Loucy (cell line): ENCODE measurements around the gene ZDHHC20.

Source experiments
- H2AFZ ChIP-seq: fragments of 200-600 bp; sonication (generic); 2 replicates; pipeline ENCODE4 v1.6.0; 2016; ENCODE audit warnings: antibody characterized with exemption, mild to moderate bottlenecking, low read length, moderate library complexity
- H3F3A ChIP-seq: fragments of 200-600 bp; 2 replicates; pipeline ENCODE4 v1.6.0; 2016; ENCODE audit warnings: antibody characterized with exemption, low read depth, mild to moderate bottlenecking
- H3K27me3 ChIP-seq: fragments of 200-600 bp; sonication (generic); 2 replicates; pipeline ENCODE4 v1.6.1; 2014; ENCODE audit warnings: low read length, mild to moderate bottlenecking; ENCODE audit not compliant: insufficient read depth, poor library complexity, severe bottlenecking
- H3K36me3 ChIP-seq: fragments of 200-600 bp; sonication (generic); 2 replicates; pipeline ENCODE4 v1.6.1; 2016; ENCODE audit warnings: low read length; ENCODE audit not compliant: insufficient read depth
- H3K4me1 ChIP-seq: fragments of 200-600 bp; sonication (generic); 2 replicates; pipeline ENCODE4 v1.5.1; 2014; ENCODE audit warnings: low read length, mild to moderate bottlenecking; ENCODE audit not compliant: insufficient read depth, poor library complexity, severe bottlenecking
- H3K4me2 ChIP-seq: fragments of 200-600 bp; sonication (generic); 2 replicates; pipeline ENCODE4 v1.6.0; 2014; ENCODE audit warnings: antibody characterized with exemption, low read length, low read depth, mild to moderate bottlenecking; ENCODE audit not compliant: poor library complexity, severe bottlenecking
- H3K4me3 ChIP-seq: fragments of 200-600 bp; sonication (generic); 2 replicates; pipeline ENCODE4 v1.5.1; 2014; ENCODE audit warnings: low read length, mild to moderate bottlenecking, mixed read lengths; ENCODE audit not compliant: poor library complexity, severe bottlenecking
- H3K79me2 ChIP-seq: fragments of 200-600 bp; sonication (generic); 2 replicates; pipeline ENCODE4 v1.6.1; 2014; ENCODE audit warnings: low read length; ENCODE audit not compliant: insufficient read depth
- H3K9ac ChIP-seq: fragments of 200-600 bp; sonication (generic); 2 replicates; pipeline ENCODE4 v1.6.0; 2014; ENCODE audit warnings: mild to moderate bottlenecking, low read depth, low read length, moderate library complexity; ENCODE audit not compliant: poor library complexity, severe bottlenecking
- H3K9me2 ChIP-seq: fragments of 200-600 bp; sonication (generic); replicated peaks from 2 replicates; pipeline ENCODE4 v1.6.1; 2016; ENCODE audit warnings: low read depth, low read length, mixed read lengths
- H3K9me3 ChIP-seq: fragments of 200-600 bp; sonication (generic); 2 replicates; pipeline ENCODE4 v1.6.1; 2014; ENCODE audit warnings: mild to moderate bottlenecking, antibody characterized with exemption, low read length, low read depth; ENCODE audit not compliant: insufficient read depth
- H4K20me1 ChIP-seq: fragments of 200-600 bp; sonication (generic); 2 replicates; pipeline ENCODE4 v1.6.0; 2014; ENCODE audit warnings: antibody characterized with exemption, low read length, mild to moderate bottlenecking; ENCODE audit not compliant: insufficient read depth, poor library complexity, severe bottlenecking
- CTCF ChIP-seq: fragments of 200-600 bp; sonication (generic); conservative IDR thresholded peaks from 2 replicates; pipeline ENCODE4 v1.5.1; 2014; ENCODE audit warnings: mild to moderate bottlenecking, antibody characterized with exemption, low read length
- EZH2phosphoT487 ChIP-seq: fragments of 200-600 bp; IDR thresholded peaks from 2 replicates; pipeline ENCODE4 v1.6.1; 2018; ENCODE audit warnings: antibody characterized with exemption, mild to moderate bottlenecking, moderate library complexity, borderline replicate concordance

Gene ZDHHC20

GRCh38 chr13:21463424-21463823 is 4.3 kb upstream of the ZDHHC20 start:
- no peaks in the 10 kb centered on the region for H3K36me3 ChIP-seq
- no peak overlapping the region for H3K9ac ChIP-seq
- peaks cover 11% of the 10 kb centered on the region for H3K79me2 ChIP-seq
- no peaks in the 10 kb centered on the region for H3K9me2 ChIP-seq
- H2AFZ ChIP-seq: no peak overlapping the region
- TF ChIP-seq EZH2phosphoT487: no peak
- TF ChIP-seq CTCF: no peak
- peaks cover 6% of the 10 kb centered on the region for H3K4me1 ChIP-seq
- H3K27me3 ChIP-seq: no peaks in the 10 kb centered on the region
- H3K4me2 ChIP-seq: no peak overlapping the region
- H3K9me3 ChIP-seq: no peaks in the 10 kb centered on the region
- no peaks in the 10 kb centered on the region for H3F3A ChIP-seq
- H4K20me1 ChIP-seq: peaks cover 4% of the 10 kb centered on the region
- no peak overlapping the region for H3K4me3 ChIP-seq

GRCh38 chr13:21461131-21461530 is 2.0 kb upstream of the ZDHHC20 start:
- Histone ChIP-seq H3F3A (no peaks in the 10 kb centered on the region), H4K20me1 (peaks cover 26% of the 10 kb centered on the region), H3K9me3 (no peaks in the 10 kb centered on the region), H3K4me3 (no peak overlapping the region), H3K9me2 (no peaks in the 10 kb centered on the region), H3K79me2 (peaks cover 34% of the 10 kb centered on the region), H3K27me3 (no peaks in the 10 kb centered on the region), H3K9ac (no peak overlapping the region), H2AFZ (no peak overlapping the region), H3K4me1 (peaks cover 22% of the 10 kb centered on the region), H3K4me2 (no peak overlapping the region), H3K36me3 (no peaks in the 10 kb centered on the region)
- TF ChIP-seq CTCF (no peak), EZH2phosphoT487 (no peak)

- Histone ChIP-seq H2AFZ (peak overlapping the region; percentile 87), H3K9ac (peak overlapping the region; percentile 87), H3K79me2 (peaks cover 60% of the 10 kb centered on the region), H3K36me3 (no peaks in the 10 kb centered on the region), H3K9me3 (no peaks in the 10 kb centered on the region), H4K20me1 (peaks cover 44% of the 10 kb centered on the region), H3K4me2 (peak overlapping the region; percentile 89), H3F3A (no peaks in the 10 kb centered on the region), H3K9me2 (no peaks in the 10 kb centered on the region), H3K4me3 (peak overlapping the region; percentile 81), H3K4me1 (peaks cover 32% of the 10 kb centered on the region), H3K27me3 (no peaks in the 10 kb centered on the region)
- TF ChIP-seq EZH2phosphoT487 (no peak), CTCF (no peak)
Observed at GRCh38 chr13:21458451-21458812, 671 bp downstream of the ZDHHC20 start.
